RWPE1 (cell line): ENCODE results near the gene ARMS2.
A peak's percentile ranks its signal among the peaks of the same experiment; 100 is the strongest.

Experiments used
- CTCF ChIA-PET: fragments of 350-600 bp; sonication (Branson Sonifier 250); formaldehyde crosslinking; extraction: SDS; loops from one replicate; lab custom pipeline; 2021; lab: Yijun Ruan, JAX
- POLR2A ChIA-PET: fragments of 400-600 bp; formaldehyde crosslinking; extraction: SDS; loops from one replicate; lab custom pipeline; 2020; ENCODE audit warnings: antibody characterized with exemption; ENCODE audit not compliant: low non-redundant PET; lab: Yijun Ruan, JAX
- DNase-seq: peaks from one replicate; pipeline ENCODE4 v3.0.0; 2012; ENCODE audit warnings: low spot score
- H3K27ac ChIP-seq: fragments of 450-650 bp; 2 replicates; pipeline ENCODE4 v1.5.1; 2017
- TF ChIP-seq, protein P1 (sequence below): fragments of 450-650 bp; conservative IDR thresholded peaks from 2 replicates; pipeline ENCODE4 v1.5.1; 2017; ENCODE audit warnings: low read depth, mild to moderate bottlenecking

The ARMS2 gene

DNA sequence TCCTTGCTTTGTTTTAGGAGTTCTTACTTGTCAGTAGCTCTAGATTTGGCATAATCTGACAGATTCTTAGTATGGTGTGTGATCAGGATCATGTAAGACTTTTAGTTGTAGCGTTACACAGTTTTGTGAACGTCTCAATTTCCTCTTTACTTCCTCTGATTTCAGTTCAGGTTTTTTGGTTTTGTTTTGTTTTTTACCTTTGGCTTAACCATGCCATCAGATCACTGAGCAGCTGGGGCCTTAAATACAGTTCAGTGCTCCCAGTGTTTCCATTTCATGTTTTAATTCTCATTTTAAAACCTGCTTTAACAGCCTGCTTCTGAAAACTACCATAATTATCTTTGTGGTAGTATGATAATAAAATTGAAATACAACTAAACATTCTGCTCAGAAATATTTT lies 27.2 kb upstream of the ARMS2 start:
- ChIA-PET CTCF (no interaction called here), POLR2A (no interaction called here)
- H3K27ac ChIP-seq, result no peak overlapping the region
- TF ChIP-seq, protein P1, sequence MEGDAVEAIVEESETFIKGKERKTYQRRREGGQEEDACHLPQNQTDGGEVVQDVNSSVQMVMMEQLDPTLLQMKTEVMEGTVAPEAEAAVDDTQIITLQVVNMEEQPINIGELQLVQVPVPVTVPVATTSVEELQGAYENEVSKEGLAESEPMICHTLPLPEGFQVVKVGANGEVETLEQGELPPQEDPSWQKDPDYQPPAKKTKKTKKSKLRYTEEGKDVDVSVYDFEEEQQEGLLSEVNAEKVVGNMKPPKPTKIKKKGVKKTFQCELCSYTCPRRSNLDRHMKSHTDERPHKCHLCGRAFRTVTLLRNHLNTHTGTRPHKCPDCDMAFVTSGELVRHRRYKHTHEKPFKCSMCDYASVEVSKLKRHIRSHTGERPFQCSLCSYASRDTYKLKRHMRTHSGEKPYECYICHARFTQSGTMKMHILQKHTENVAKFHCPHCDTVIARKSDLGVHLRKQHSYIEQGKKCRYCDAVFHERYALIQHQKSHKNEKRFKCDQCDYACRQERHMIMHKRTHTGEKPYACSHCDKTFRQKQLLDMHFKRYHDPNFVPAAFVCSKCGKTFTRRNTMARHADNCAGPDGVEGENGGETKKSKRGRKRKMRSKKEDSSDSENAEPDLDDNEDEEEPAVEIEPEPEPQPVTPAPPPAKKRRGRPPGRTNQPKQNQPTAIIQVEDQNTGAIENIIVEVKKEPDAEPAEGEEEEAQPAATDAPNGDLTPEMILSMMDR, result no peak
- DNase-seq, result no peak

DNA sequence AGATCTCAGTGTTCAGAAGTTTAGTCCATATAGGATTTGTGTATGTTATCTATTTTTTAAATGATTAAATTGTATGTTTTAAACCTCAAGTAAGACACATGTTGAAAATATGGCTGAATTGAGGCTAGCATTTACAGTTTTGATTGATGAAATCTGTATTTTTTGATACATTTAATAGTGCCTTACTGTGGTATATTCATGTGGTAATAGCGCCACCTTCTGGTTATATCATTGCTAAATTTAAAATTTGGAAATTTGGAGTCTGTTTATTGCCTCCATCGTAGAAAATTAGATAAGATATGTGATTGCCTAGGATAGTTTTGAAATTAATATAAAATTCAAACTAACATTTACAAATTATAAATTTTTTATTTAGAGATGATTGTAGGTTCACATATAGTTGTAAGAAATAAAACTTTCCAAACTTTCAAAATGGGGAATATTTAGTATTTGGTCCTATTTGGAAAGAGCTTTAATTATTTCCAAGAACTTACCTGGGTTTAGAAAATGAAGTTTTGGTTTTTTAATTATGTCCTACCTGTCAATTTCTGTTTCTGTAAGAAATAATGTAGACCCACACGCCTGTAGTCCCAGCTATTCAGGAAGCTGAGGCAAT lies 19.1 kb upstream of the ARMS2 start:
- H3K27ac ChIP-seq, result no peak overlapping the region
- ChIA-PET CTCF (interaction anchor here (0.6 to 2.8 kb wide), 18 partner anchors 11 to 184 kb away, joined by 3 to 21 read pairs (median 4); partner anchors contain the start of gene PLEKHA1), POLR2A (no interaction called here)
- DNase-seq, result peak; percentile 48
- TF ChIP-seq, protein P1, result peak; percentile 60

DNA sequence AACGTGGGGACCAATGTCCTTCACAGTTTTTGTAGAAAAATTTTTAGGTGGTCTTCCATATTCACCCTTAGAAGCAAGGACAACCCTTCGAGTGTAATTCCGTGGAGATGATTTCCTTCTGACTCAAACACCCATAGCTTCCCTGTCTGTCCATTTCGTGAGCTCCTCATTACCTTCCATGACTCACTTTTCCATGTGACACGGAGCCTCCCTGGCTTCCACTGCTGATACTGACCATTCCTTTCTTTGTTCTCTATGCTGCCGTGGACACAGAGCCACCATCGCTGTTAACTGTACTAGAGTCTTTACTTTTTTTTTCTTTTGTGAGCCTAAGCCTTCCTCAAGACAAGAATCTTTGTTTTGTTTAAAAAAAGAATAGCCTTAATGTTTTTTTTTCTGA lies 12.5 kb upstream of the ARMS2 start:
- POLR2A ChIA-PET, result no interaction called here
- CTCF ChIA-PET, result interaction anchor here (0.6 to 1.3 kb wide), 3 partner anchors 46 to 496 kb away, joined by 3 to 7 read pairs (median 4); no protein-coding TSS in a partner anchor

DNA sequence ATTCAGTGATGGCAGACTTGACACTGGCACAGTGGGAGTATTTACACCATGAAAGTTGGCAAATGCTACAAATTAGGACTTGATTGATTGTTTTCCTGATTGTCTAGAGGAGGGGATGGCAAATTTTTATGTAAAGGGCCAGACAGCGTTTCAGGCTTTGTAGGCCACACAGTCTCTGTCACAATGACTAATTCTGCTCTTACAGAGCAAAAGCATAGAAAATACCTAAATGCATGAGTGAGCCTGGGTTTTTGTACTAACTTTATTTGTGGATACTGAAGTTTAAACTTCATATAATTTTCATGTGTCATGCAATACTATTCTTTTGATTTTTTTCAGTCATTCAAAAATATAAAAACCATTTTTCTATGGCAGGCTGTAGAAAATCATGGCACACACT lies 9.0 kb upstream of the ARMS2 start:
- no peak for DNase-seq
- CTCF ChIA-PET, result interaction anchor here (0.8 kb wide), 1 partner anchor 138 kb away, joined by 3 read pairs; no protein-coding TSS in a partner anchor
- no peak overlapping the region for H3K27ac ChIP-seq
- TF ChIP-seq, protein P1, result no peak
- POLR2A ChIA-PET, result no interaction called here

More for the DNA sequence above, 12.5 kb upstream of the ARMS2 start:
- no peak overlapping the region for H3K27ac ChIP-seq
- DNase-seq, result peak; percentile 84
- TF ChIP-seq, protein P1, result no peak

DNA sequence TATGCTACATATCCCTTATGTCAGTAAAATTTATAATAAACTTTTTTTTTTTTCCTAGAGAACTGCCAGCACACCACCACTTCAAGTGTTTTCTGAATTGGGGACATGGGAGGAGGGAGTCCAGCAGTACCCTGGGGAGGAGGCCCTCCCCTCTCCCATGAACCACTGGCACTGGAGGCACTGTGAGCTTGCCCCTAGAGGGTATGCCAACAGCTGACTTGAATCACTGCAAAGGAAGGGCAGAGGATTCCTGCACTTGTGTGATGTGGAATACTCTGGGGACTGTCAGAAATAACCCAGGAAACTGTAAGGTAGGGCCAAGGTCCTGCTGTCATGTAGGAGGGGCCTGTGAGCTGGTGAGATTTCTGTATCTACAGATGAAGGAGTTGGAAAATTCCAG lies 8.5 kb upstream of the ARMS2 start:
- CTCF ChIA-PET, result interaction anchor here (0.8 kb wide), 1 partner anchor 138 kb away, joined by 3 read pairs; no protein-coding TSS in a partner anchor
- TF ChIP-seq, protein P1, result no peak
- DNase-seq, result no peak
- no peak overlapping the region for H3K27ac ChIP-seq
- POLR2A ChIA-PET, result no interaction called here

DNA sequence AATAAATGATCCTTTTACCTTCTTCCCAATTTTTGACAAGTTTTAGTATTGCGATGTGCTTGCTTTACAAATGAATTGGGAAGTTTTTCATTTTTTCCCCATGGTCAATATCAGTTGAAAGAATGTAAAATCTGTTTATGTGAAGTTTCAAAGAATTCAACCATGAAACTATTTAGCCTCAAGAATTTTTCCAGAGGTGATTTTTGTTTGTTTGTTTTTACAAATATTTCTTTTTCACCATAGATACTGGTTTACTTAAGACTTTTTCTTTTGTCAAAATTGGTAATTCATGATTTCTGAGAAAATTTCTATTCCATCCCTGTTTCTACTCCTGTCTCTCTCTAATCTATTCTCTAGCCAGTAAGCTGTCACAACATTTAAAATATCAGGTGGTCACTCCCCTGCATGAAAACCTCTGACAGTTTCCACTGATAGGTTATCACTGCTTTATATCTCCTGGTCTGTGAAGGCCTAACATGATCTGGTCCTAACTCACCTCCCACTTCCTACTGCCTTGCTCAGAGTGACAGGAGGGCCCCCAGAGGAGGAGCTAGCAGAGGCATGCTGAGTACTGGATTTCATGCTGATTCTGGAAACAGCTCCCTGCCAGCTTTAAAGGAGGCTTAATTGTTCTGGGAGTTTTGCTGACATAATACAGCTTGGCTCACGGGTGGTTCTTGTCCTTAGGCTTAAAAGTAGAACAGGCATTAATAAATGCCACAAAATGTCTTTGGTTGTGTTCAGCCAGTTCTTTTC lies 7.6 kb upstream of the ARMS2 start:
- TF ChIP-seq, protein P1, result no peak
- no peak for DNase-seq
- POLR2A ChIA-PET, result no interaction called here
- H3K27ac ChIP-seq, result no peak overlapping the region
- CTCF ChIA-PET, result interaction anchor here (1.2 kb wide), 1 partner anchor 11 kb away, joined by 4 read pairs; no protein-coding TSS in a partner anchor
